ENCODE data around the gene SNTB2.
A peak's percentile ranks its signal among the peaks of the same experiment; 100 is the strongest.
"Not testable (repeated sequence)": the region's sequence is repeated elsewhere in the genome, so short reads cannot be mapped to it uniquely, and the experiment has no call there.

Gene SNTB2

GRCh38 chr16:69186642-69187445 is at the start of gene SNTB2:
SNTB2 (plus strand) TSS chr16:69187164; CDS start chr16:69187167, 3 bp downstream.
- peak; percentile 78 for DNase-seq

GRCh38 chr16:69138608-69139007 is 48.4 kb upstream of the SNTB2 start:
- no peak for DNase-seq

GRCh38 chr16:69139464-69139863 is 47.5 kb upstream of the SNTB2 start:
- DNase-seq, result not testable (repeated sequence)

GRCh38 chr16:69141014-69141413 is 46.0 kb upstream of the SNTB2 start:
- no peak for DNase-seq

- DNase-seq, result no peak
These were observed 45.0 kb upstream of the SNTB2 start for GRCh38 chr16:69141936-69142335.

GRCh38 chr16:69143116-69143515 is 43.8 kb upstream of the SNTB2 start:
- no peak for DNase-seq

GRCh38 chr16:69145658-69146057 is 41.3 kb upstream of the SNTB2 start:
- DNase-seq, result no peak

- DNase-seq, result not testable (repeated sequence)
These were observed 37.3 kb upstream of the SNTB2 start for GRCh38 chr16:69149621-69150020.

- peak; percentile 32 for DNase-seq
These were observed 36.7 kb upstream of the SNTB2 start for GRCh38 chr16:69150146-69150865.

- no peak for DNase-seq
These were observed 29.8 kb upstream of the SNTB2 start for GRCh38 chr16:69157196-69157595.

GRCh38 chr16:69160192-69160591 is 26.8 kb upstream of the SNTB2 start:
- no peak for DNase-seq

- no peak for DNase-seq
These were observed 21.4 kb upstream of the SNTB2 start for GRCh38 chr16:69165584-69165983.

- peak; percentile 71 for DNase-seq
These were observed 20.6 kb upstream of the SNTB2 start for GRCh38 chr16:69166221-69166833.

GRCh38 chr16:69166946-69167930 is 19.7 kb upstream of the SNTB2 start:
- DNase-seq, result no peak

GRCh38 chr16:69169051-69169450 is 17.9 kb upstream of the SNTB2 start:
- DNase-seq, result no peak

GRCh38 chr16:69169607-69170352 is 17.2 kb upstream of the SNTB2 start:
- no peak for DNase-seq

- no peak for DNase-seq
These were observed 15.5 kb upstream of the SNTB2 start for GRCh38 chr16:69171325-69172084.

GRCh38 chr16:69176033-69176800 is 10.7 kb upstream of the SNTB2 start:
- no peak for DNase-seq

GRCh38 chr16:69179328-69180010 is 7.5 kb upstream of the SNTB2 start:
- no peak for DNase-seq

GRCh38 chr16:69180011-69180338 is 7.0 kb upstream of the SNTB2 start:
- DNase-seq, result no peak

Measured in activated CD8-positive, alpha-beta memory T cell treated with anti-CD3 and anti-CD28 coated beads, Interleukin-2, amount 50 U/mL, for 4 hours (primary cell).